Measurements from ENCODE around the gene TCF7L1.
A peak's percentile ranks its signal among the peaks of the same experiment; 100 is the strongest.
"Not testable (repeated sequence)": the region's sequence is repeated elsewhere in the genome, so short reads cannot be mapped to it uniquely, and the experiment has no call there.

Gene TCF7L1

DNA sequence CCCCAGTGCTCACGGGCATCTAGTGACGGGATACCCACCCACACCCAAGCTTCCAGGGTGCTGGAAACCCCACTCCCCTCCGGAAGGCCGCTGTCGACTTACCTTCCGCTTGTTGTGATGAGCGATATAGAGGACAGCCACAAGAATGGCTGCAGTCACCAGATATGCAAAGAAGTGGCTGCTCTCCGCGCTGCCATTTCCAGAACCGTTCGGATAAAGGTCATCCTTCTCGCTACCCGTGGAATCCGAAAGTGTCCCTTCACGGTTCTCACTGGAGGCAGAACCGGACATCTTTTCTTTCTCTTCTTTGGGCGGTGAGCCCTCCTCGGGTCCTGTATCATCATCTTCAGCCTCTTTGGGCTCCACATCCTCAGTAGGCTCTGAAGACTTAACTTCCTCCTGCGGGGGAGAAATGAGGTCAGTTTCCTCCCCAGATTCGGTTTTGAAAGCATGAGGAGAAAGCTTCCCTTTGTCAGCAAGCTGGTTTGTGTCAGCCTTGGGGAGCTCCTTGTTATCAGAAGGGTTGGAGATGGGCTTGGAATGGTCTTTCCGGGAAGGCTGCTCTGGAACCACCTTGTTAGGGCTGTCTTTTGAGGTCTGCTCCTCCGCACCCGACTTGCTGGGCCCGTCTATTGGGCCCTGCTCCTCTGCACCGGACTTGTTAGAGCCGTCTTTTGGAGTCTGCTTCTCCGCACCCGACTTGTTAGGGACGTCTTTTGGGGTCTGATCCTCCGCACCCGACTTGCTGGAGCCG lies 193.4 kb downstream of the TCF7L1 start:
- no peak for DNase-seq (ENCODE audit: low spot score)

DNA sequence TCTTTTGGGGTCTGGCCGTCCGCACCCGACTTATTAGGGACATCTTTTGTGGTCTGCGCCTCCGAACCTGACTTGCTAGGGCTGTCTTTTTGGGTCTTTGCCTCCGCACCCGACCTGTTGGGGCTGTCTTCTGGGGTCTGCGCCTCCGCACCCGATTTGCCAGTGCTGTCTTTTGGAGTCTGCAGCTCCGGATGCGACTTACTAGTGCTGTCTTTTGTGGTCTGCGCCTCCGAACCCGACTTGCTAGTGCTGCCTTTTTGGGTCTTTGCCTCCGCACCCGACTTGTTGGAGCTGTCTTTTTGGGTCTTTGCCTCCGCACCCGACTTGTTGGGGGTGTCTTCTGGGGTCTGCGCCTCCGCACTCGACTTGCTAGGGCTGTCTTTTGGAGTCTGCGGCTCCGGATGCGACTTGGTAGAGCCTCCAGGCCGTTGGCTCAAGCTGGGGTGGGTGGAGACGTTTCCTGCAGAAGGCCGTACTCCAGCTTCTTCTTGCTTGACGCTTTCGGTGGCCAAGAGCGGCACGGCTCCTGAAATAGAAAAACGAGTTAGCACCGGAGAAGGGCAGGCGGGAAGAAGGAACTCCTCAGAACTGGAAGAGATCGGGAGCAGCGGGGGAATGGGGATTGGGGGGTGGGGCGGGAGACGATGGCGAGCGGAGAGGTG lies 194.1 kb downstream of the TCF7L1 start:
- DNase-seq (ENCODE audit: low spot score) = peak; percentile 30

DNA sequence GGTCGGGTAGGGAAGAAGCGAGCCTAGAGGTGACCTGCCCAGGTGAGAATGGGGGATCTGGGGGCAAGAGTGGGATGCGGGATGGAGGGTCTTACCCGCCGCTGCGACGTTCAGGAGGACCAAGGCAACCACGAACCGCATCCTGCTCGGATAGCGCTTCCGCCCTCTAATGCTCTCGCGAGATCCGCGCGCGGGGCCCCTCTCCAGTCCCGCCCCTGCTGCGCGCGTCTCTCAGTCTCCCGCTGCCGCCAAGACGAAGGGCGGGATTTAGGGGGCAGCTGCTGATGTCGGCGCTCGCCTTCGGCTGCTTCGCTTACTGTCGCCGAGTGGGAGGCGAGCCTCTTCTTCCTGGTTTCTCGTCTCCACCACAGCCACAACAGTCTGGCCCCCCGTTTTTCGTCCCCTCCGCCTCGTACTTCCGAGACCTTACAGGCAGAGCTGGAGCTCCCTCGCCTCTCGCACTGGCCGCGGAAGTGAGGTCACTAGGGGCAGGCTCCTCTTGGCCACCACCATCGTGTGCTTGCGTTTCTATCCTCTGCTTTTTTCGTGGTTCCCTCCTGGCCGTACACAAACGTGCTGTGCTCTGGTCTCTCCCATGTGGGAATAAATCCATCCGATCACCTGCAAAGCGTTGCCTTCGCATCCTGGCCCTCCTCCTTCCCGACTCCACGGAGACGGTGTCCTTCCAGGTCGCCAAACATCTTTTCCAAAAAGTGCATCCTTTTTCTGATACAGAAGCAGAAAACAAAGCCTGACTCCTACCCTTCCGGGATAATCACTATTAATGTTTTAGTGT lies 194.8 kb downstream of the TCF7L1 start, which contains the start of gene TGOLN2:
TSS of gene TGOLN2 (minus strand) at position 168 of the 796 bp plus-strand sequence. CDS start at position 141, 27 bp downstream.
- DNase-seq (ENCODE audit: low spot score) = peak; percentile 95

DNA sequence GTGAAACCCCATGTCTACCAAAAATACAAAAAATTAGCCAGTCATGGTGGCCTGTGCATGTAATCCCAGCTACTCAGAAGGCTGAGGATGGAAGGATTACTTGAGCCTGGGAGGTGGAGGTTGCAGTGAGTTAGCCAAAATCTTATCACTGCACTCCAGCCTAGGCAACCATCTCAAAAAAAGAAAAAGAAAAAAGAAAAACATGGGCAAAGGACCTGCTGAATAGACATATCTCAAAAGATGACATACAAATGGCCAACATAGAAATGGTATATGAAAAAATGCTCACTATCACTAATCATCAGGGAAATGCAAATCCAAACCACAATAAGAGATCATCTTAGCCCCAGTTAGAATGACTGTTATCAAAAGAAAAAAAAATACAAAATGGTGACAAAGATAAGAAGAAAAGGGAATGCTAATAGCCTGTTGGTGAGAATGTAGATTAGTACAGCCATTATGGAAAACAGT lies 196.0 kb downstream of the TCF7L1 start:
- no peak for DNase-seq (ENCODE audit: low spot score)

DNA sequence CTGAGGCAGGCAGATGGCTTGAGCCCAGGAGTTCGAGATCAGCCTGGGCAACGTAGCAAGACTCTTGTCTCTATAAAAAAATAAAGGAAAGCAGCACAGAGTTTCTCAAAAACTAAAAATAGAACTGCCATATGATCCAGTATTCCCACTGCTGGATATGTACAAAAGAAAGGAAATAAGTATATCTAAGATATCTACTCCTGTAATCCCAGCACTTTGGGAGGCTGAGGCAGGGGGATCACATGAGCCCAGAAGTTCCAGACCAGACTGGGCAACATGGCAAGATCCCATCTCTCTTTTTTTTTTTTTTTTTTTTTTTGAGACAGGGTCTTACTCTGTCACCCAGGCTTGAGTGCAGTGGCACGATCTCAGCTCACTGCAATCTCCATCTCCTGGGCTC lies 196.5 kb downstream of the TCF7L1 start:
- not testable (repeated sequence) for DNase-seq (ENCODE audit: low spot score)

DNA sequence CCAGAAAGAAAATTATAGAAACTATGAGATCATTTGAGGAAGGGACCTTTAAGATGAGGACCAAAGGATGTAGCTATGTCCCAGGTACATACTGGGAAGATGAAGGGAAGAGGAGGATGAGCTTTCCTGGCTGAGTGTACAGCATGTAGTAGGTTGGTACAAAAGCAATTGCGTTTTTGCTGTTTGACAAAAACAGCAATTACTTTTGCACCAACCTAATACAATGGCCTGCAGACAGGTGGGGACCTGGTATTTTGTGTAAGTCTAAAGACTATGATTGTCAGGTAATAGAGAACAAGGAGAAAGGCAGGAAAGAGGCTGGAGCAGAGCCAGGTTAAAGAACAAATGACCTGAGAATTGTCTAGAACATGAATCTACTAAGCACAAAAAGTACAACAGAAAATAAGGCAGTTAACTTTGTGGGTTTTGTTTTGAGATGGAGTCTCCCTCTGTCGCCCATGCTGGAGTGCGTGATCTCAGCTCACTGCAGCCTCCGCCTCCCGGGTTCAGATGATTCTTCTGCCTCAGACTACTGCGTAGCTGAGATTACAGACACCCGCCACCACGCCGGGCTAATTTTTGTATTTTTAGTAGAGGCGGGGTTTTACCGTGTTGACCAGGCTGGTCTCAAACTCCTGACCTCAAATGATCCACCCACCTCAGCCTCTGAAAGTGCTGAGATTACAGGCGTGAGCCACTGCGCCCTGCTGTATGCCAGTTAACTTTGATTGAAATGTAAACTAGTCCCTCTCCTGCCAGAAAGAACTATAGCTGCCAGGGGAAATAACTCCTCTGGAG lies 197.8 kb downstream of the TCF7L1 start:
- no peak for DNase-seq (ENCODE audit: low spot score)

DNA sequence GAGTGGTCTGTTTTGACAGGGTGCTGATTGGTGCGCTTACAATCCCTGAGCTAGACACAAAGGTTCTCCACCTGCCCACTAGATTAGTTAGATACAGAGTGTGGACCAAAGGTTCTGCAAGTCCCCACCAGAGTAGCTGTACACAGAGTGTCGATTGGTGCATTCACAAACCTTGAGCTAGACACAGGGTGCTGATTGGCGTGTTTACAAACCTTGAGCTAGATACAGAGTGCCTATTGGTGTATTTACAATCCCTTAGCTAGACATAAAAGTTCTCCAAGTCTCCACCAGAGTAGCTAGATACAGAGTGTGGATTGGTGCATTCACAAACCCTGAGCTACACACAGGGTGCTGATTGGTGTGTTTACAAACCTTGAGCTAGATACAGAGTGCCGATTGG lies 200.7 kb downstream of the TCF7L1 start:
- DNase-seq (ENCODE audit: low spot score) = not testable (repeated sequence)

DNA sequence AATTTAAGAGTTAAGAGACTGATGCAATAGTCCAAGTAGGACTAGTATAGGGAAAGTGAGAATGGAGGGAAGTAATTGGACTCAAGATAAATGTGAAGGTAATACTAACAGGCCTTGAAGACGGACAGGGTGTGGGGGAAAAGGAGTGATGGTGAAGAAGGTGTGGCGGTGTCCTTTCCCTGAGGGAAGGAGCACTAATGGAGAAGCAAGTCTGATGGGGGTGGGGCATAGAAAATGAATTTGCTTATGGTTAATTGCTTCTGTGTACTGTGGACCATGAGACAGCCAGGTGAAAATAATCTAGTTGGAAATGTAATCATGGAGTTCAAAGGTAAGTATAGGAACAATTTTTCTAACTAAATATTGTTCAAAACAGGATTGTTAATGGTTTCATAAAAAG lies 201.7 kb downstream of the TCF7L1 start:
- DNase-seq (ENCODE audit: low spot score) = no peak

DNA sequence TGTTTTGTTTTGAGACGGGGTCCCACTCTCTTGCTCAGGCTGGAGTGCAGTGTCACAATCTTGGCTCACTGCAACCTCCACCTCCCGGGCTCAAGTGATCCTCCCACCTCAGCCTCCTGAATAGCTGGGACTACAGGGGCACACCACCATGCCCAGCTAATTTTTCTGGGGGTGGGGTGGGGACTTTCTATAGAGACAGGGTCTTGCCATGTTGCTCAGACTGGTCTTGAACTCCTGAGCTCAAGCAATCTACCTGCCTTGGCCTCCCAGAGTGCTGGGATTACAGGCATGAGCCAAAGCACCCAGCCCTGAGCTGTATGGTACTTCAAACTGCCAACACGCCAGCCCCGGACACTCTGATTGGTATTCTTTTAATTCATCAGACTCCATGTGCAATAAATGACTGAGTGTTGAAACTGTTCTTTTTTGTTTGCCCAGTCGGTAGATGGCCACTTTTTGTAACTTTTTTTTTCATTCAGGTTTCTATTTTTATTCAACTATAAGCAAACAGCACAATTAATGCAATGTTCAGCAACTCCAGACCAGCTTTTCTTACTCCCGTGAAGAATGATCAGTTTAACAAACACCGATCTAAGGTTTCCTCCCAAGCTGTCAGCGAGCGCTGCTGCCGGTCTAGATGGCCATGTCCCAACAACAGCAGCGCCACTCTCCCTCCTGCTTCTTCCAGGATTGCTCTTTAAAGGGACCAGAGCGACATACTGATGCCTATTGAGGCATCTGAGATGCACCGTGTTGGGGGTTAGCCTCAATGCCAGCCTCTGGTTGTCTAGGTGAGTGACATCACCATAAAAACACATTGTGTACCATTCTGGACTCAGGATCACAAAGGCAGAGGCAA lies 207.1 kb downstream of the TCF7L1 start:
- no peak for DNase-seq (ENCODE audit: low spot score)

DNA sequence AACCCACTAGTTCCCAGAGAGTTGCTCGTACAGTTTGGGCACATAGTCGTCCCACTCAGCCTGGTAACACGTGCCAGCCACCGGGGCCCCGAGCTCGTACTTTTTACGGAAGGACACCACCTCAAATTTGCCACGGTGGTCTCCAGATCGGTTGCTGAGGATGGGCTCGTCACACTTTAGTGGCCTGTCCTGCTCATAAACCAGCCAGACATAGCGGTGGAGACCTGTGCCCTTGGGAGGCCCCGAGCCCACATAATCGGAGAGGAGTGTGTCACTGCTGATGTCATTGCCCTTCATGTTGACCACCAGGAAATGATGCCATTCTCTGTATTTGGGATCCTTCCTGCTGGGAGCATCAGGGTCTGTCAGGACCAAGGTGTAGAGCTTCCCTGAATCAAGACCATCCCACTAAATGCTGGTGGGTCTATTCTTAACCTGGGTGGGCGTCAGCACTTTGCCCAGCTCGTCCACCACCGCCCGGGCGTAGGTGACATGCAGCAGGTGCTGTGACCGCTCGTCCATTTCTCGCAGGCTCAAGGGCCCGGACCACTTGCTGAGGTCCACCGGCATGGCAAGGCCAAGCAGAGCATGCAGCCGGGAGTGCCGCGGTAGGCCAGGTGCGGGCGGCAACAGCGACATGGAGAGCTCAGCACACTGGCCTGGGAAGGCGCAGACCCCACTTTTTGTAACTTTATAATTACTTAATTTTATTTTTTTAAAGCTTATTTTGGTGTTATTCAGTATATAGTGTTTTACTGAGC lies 208.3 kb downstream of the TCF7L1 start:
- DNase-seq (ENCODE audit: low spot score) = no peak

DNA sequence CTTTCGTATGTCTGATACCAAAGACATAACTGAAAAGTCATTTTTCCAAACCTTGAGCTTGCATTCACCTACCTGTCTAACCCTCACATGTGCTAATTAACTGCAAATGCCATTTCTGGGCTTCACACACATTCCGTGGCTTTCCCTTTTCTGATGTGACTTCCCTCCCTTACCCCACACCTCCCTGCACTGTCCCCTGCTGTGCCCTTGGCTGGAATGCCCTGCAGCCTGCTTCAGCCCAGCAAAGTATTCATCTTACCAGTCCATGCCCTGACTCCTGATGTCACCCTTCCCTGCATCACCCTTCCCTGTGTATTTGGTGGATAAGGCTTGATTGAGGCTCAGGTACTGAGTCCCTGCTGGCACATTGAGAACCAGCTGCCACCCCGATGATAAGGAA lies 209.0 kb downstream of the TCF7L1 start:
- no peak for DNase-seq (ENCODE audit: low spot score)

DNA sequence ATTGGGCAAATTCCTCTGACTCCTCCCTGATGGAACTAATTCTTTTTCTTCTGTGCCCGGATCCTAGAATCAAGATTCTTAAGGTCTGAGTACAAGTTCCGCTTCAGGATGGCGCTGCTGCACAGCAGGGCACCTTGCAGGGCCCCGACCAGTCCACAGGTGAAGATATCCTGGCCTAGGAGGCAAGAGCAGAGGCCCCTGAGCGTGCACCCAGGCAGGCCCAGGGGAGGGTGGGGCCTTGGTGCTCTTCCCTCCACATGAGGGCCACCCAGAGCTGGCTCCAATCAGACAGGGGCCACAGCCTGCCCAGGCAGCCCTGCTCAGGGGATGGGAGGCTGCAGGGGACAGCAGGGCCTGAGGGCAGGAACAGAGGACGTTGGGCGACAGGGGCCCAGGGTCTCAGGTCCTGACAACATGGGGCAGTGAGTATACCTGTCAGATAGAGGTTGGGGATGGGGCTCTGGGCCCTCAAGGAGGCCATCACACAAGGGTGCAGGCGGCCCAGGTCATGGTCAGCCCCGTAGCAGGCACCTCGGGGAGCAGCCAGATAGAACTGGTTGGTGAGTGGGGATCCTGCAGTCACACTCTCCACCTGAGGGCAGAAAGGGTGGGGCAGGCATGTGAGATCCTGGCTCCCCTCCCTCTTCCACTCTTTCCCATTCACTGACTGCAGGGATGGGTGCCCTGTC lies 210.2 kb downstream of the TCF7L1 start:
- DNase-seq (ENCODE audit: low spot score) = not testable (repeated sequence)

DNA sequence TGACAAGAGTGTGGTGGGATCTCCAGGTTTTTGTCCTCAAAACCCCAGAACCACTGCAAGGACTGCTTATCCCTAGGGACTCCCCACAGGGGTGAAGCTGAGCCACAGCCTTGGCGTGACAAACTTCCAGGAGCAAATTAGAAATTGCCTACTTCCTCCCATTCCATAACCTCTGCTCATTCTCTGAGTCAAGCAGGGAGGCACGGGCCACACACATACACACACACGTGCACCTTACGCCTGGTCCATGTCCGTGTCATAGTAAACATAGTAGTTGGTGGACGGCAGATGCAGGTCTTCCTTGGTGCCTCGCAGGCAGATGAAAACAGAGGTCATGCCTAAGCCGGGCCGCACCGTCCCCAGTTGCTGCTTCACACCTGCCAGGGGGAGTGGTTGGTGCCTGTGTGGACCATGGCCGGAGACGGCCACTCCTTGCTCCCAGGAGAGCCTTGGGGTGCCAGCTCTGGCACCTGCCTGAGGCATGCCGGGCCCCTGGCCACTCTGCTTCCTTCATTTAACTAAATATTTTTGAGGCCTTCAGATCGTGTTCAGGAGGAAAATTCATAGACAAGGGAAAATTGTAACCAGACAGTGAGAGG lies 211.3 kb downstream of the TCF7L1 start:
- no peak for DNase-seq (ENCODE audit: low spot score)

DNA sequence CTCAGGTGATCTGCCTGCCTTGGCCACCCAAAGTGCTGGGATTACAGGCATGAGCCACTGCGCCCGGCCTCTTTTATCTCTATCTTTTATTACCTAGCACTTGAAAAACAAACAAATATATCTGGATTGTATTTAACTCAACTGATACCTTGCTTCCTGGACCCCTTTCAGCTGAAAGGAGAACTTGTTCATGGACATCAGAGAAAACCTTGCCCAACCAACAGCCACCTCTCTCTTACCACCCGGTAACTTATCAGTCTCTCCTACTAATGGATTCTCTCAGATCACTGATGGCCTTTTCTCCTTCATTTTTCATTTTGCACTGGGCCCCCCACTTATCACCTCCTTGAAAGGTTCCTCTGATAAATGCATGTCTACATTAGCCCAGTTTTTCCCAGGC lies 214.4 kb downstream of the TCF7L1 start:
- DNase-seq (ENCODE audit: low spot score) = peak; percentile 78

DNA sequence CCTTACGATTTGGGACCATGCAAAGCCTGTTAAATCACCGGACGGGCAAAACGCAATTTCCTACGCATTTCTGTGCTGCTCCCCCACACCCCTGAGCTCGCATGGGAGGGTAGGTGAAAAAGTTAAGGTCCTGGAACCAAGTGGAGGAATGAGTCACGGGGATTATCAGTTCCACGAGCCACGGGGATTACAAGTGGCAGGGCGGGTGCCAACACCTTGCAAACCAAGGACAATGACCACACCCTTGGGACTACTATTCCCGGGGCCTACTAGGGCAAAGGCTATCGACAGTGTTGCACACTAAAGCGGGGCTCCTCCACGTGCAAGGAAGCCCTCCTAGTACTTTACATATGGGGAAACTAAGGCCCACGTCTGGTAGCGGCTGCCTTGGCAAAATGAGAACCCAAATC lies 220.7 kb downstream of the TCF7L1 start:
- DNase-seq (ENCODE audit: low spot score) = peak; percentile 46

DNA sequence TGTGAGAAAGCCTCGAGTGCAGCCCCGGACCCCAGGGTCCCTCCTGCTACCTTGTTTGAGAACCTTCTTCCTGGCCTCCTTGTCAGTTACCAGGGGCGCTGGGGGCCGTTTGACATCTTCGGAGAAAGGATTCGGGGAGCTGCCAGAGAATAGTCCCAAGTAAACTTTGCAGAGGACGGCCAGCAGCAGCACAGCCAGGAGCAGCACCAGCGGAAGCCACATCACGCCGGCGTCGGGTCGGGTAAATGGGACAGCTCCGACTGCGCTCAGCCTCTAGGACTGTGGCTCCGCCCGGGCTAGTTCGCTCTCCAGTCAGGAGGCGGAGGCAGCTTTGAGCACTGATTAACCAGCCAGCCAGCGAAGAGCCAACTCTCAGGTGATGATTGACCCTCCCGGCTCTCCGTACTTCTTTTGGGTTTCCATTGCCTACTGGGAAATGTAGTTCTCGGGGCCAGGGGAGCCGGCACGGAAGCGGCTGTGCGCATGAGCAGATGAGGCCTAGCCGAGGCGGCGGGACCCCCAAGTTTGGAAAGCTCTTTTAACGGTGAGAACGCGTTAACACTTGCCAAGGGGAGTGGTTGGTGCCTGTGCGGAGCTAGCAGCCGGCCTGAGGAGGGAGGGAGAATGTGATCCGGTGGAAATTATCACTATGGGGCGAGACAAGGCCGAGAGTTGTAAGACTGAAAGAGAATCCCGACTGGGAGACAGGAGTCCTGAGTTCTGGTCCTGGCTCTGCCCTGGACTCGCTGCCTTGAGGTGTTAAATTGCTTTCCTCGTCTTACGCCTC lies 221.3 kb downstream of the TCF7L1 start, which contains the start of the genes ELMOD3 and RETSAT:
TSS of gene ELMOD3 (plus strand) at position 484 of the 787 bp plus-strand sequence. CDS start 2,430 bp downstream, outside the sequence.
TSS of gene RETSAT (minus strand) at position 243 of the 787 bp plus-strand sequence. CDS start at position 222, 21 bp downstream.
- peak; percentile 93 for DNase-seq (ENCODE audit: low spot score)

DNA sequence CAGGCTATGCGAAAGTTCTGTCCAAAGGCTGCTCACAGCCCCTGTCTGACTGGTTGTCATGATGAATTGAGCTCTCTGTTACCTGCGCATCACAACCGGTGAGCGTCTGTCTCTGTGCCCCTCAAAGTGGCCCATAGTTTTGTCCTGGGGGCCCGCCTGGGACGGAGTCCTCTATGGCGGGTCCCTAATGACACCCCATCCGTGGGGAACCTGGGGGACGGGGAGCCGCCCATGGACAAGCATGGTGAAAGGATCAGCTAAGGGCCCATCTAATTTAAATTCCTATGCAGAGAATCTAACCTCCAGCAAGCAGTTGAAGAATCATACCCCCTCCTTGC lies 221.8 kb downstream of the TCF7L1 start:
- DNase-seq (ENCODE audit: low spot score) = no peak

DNA sequence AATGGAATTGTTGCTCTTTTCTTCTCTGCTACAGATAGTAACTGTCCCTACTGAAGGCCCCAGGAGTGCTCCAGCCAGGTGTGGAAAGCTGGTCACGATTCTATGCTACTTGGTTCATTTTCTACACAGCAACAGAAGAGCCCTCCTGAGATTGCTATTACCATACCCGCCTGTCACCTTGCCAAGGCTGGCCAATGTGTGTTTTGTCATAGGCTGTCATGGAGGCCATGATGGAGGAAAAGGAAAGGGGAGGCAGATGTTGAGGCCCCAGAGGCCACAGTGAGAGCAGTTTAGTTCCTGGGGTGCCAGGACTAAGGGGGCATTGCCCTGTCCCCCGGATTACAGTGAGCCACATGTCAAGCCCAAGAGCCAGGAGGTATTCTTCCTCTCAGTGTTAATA lies 222.3 kb downstream of the TCF7L1 start:
- DNase-seq (ENCODE audit: low spot score) = no peak

Measured in HuH-7 (cell line).